ENCODE results near the gene GPT2.
"Not testable (repeated sequence)": the region's sequence is repeated elsewhere in the genome, so short reads cannot be mapped to it uniquely, and the experiment has no call there.

The GPT2 gene

DNA sequence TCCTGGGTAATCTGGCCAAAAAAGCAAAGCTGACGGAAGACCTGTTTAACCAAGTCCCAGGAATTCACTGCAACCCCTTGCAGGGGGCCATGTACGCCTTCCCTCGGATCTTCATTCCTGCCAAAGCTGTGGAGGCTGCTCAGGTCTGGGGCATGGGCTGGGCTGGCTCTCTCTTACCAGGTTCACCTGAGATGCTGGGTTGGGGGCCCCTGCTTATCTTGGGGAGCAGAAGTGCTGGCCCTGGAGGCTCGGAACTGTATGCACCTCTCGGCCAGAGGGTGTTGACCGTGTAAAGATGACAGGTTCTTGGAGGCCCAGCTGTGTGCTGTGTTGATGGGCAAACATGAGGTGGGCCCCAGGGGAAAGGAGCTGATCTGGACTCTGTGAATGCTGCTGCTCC is 40.2 kb downstream of the GPT2 start:
- no peak for DNase-seq

DNA sequence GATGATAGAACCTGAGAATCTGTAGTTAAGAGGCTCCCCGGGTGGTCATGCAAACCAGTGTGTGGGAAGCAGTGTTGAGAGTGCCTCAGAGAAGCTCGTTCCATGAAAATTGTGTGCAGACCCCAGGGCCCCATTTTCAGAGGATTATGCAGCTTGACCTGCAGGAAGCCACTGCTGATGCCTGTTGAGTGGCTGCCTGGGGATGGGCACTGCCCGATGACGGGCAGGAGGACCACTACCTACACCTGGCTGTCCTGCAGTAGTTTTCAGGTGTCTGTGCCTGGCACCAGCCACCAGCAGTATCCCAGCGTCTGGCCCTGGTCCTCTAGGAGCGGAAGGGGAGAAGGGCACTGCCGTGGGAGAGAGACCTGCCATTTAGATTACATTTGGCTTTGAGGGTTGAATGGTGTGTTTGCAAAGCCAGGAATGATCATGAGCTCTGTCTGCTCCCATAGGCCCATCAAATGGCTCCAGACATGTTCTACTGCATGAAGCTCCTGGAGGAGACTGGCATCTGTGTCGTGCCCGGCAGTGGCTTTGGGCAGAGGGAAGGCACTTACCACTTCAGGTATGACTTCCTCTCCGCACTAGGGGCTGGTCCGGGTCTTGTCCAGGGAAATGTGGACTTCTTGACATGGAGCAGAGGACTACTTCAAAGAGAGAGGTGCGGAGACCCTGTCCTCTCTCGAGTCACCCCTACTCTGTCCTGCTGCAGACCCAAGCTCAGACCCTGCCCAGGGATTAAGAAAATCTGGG is 42.5 kb downstream of the GPT2 start:
- no peak for DNase-seq

DNA sequence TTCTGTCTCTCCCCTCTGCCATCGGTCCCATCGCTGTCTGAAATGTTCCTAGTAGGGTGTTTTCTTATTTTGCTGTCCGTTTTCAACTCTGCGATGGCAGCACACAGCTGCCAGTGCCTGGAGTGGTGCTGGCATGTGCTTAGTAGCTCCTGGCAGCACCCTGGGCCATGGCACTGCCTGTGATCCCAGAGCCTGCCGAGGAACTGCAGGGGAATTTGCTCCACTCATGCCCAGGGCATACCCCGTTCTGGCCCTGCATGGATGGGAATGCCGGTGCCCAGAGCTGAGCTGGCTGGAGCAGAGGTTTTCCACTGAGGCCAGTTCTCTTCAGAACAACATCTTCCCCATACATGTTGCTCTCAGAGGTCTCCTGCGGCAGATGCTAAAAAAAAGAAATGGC is 43.1 kb downstream of the GPT2 start:
- no peak for DNase-seq

DNA sequence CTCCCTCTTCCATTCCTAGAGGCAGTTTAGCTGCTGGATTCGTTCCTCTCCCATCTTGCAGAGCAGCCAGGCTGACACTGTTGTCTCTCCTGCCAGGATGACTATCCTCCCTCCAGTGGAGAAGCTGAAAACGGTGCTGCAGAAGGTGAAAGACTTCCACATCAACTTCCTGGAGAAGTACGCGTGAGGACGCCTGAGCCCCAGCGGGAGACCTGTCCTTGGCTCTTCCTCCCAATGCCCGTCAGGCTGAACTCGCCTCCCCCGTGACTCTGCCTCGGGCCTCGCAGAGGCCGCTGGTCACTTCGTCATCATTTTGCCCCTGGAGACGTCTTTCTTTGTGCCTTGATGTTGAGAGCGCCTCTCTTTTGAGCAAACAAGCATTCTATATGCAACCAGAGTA is 44.6 kb downstream of the GPT2 start:
- no peak for DNase-seq

DNA sequence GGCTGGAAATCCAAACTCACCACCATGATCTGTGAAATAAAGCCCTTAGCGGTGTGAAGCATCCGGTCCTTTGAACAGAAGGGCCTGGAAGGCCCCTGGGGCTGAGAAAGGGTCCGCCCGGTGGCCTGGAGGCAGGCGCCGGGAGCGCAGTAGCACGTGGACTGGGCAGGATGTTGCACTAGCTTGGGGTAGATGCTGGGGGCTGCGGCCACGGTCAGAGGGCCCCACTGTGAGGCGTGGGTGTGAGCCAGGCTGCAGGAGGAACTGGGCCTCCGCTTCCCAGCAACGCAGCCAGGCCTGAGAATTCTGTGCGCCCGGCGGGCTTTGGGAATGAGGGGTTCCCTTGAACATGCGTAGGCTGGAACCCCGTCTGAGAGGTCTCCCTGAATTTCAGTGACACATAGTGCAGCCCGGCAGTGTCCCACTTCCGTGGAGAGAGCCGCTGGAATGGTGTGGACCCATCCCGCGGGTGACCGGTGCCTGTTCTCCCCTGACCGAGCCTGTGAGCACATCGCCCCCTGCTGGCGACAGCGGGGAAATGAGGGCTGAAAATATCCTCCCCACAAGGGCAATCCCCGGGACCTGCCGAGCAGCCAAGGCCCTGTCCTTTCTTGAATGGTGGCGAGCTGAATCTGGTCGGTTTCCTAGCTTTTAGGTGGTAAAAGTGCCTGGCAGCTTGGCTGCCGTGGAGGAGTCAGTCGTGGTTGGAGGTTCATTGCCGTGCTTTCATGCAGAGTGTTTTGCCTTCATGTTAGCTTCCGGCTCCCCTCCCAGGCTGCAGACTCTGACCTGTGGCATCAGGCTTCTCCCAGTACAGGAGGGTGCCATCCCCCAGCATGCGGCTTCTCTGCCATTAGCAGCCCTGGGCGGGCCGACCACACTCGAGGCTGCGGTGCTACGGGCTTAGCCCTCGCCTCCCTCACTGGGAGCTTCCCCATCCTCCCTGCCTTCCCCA is 45.5 kb downstream of the GPT2 start:
- DNase-seq, result peak; percentile 63

DNA sequence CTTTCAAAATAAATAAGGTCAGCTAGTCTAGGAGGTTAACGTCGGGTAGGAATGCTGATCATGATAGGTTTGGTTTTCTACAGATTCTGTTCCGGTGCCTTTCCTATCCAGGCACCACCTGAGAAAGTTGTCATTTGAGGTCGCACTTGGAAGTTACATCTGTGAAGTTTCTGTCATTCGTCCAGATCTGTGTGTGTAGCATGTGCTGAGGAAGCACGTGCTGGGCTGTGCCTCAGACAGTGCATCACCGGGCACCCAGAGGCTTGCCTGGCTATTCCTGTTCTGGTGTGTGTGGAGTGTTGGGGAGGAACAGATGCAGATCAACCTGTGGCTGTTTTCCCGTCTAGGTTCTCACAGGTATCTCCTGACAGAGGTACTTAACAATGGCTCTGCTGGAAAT is 46.7 kb downstream of the GPT2 start:
- DNase-seq, result no peak

DNA sequence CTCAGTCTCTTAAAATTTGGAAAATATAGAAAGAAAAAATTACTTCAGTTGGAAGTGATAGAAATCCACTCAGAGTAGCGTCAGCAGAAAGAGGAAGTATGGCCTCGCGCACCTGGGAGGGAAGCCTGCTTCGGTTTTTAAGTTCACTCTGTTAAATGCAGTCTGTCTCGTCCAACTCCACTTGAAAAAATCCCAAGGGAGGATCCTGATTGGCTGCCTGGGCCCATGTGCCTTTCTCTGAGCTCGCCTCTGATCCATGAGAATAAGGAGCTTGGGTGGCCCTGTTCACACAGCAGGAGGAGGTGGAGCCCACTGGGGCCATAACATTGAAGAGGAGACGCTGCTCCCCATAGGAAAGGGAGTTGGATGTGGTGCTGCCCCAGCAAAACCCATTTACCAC is 48.6 kb downstream of the GPT2 start:
- DNase-seq, result no peak

DNA sequence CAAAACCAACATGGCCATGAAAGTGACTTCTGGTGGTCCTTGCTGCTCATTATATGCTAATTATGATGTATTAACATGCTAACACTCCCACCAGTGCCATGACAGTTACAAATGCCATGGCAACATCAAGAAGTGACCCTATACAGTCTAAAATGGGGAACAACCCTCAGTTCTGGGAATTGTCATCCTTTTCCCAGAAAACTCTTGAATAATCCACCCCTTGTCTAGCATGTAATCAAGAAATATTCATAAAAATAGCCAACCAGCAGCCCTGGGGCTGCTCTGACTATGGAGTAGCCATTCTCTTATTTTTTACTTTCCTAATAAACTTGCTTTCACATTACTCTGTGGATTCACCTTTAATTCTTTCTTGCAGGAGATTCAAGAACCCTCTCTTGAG is 53.4 kb downstream of the GPT2 start:
- DNase-seq, result no peak

DNA sequence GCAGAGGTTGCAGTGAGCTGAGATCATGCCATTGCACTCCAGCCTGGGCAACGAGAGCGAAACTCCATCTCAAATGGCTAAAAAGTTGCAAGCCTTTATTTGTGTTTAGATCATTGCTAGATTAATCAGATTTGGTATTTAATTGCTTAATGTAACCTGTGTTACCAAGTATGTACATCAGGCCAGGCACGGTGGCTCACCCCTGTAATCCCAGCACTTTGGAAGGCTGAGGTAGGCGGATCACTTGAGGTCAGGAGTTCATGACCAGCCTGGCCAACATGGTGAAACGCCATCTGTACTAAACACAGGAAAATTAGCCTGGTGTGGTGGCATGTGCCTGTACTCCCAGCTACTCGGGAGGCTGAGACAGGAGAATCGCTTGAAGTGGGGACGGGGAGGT is 60.6 kb downstream of the GPT2 start:
- not testable (repeated sequence) for DNase-seq

DNA sequence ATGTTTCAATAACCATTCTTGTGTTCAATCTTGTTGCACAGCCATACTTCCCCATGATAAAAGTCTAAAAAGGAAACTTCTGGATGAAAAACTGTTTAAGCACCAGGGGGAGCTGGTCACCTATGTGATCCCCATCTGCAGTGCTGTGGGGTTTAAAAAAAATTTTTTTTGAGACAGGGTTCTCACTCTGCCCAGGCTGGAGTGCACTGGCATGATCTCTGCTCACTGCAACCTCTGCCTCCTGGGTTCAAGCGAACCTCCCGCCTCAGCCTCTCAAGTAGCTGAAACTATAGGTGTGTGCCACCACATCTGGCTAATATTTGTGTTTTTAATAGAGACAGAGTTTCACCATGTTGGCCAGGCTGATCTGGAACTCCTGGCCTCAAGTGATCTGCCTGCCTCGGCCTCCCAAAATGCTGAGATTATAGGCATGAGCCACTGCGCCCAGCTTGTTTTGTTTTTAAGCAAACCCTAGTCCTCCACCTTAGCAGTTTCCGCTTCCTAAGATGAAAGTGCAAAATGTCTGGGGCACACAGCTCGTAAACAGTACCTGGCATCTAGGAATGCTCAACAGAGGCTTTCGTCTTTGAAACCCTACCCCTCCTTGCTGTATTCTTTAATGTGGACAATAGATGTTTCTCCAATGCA is 63.9 kb downstream of the GPT2 start:
- DNase-seq, result peak; percentile 63

DNA sequence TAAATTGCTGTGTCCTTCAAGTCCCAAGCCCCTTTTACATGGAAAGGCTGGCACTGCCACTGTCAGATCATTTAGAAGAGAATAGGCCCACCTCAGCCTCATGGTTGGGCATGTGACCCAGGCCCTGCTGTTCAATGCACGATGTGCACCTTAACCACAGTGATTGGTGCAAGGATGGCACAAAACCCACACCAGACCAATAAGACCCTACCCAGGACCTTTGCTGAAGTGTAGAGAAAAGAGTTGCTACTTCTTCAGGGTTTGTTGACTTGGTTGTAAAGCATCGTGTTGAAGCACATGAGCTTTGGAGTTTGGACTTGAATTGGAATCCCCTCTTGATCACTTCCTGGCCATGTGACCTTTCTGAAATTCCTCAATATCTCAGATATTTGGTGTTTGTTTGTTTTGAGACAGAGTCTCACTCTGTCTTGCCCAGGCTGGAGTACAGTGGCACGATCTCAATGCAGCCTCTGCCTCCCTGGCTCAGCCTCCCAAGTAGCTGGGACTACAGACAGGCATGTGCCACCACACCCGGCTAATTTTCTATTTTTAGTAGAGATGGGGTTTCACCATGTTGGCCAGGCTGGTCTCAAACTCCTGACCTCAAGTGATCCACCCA is 64.5 kb downstream of the GPT2 start:
- no peak for DNase-seq

DNA sequence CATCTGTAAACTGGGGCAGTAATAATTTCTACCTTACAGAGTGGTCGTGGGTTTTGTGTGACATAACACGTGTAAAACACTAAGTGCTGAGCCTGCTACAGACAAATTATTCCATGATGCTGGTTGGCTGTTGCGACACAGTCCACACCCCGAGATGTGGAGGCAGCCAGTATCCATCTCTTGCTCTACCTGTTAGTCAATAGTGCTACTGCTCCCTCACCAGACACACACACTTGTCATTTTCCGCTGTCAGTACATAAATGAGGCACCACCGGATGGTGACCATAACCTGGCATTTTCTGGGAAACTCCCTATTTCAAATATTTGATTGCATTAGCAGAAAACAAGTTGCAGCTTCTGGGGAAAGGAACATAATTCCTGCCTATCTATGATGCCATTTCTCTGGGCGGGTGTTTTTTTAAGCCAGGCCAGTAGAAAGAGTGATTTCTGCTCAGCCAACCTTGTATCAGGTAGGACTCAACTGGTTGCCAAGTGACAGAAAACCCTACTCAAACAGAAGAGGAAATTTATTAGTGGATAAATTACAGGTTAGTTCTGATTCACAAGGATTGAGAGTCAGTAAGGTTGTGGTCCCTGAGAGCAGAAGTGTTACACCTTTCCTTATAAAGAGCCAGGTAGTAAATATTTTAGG is 65.2 kb downstream of the GPT2 start:
- peak; percentile 39 for DNase-seq

DNA sequence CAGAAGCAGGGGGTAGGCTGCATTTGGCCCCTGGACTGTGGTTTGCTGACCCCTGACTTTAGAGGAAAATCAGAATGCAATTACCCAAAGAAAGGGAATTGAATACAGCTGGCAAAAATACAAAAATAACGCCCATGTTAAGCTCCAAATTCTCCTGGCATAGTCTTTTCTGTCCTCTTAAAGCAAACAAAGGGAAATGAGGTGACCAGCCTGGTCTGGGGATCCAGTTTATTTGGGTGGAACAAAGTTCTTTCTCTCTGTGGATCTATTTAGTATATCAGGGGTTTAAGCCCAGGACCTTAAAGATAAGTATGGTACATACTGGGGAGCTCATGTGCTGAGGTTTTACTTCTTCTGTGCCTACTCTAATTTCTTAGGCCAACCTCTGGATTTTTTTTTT is 65.8 kb downstream of the GPT2 start:
- DNase-seq, result no peak

DNA sequence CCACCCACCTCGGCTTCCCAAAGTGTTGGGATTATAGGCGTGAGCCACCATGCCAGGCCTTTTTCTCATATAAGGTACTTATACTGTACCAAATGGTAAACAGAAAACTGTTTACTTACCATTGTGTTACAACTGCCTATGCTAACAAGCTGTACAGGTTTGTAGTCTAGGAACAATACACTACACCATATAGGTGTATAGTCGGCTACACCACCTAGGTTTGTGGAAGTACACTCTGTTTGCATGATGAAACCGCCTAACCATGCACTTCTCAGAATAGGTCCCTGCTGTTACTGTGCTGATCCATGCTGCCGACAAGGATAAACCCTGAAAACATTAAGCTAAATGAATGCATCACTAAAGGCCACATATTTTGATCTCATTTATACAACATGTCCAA is 70.4 kb downstream of the GPT2 start:
- DNase-seq, result no peak

DNA sequence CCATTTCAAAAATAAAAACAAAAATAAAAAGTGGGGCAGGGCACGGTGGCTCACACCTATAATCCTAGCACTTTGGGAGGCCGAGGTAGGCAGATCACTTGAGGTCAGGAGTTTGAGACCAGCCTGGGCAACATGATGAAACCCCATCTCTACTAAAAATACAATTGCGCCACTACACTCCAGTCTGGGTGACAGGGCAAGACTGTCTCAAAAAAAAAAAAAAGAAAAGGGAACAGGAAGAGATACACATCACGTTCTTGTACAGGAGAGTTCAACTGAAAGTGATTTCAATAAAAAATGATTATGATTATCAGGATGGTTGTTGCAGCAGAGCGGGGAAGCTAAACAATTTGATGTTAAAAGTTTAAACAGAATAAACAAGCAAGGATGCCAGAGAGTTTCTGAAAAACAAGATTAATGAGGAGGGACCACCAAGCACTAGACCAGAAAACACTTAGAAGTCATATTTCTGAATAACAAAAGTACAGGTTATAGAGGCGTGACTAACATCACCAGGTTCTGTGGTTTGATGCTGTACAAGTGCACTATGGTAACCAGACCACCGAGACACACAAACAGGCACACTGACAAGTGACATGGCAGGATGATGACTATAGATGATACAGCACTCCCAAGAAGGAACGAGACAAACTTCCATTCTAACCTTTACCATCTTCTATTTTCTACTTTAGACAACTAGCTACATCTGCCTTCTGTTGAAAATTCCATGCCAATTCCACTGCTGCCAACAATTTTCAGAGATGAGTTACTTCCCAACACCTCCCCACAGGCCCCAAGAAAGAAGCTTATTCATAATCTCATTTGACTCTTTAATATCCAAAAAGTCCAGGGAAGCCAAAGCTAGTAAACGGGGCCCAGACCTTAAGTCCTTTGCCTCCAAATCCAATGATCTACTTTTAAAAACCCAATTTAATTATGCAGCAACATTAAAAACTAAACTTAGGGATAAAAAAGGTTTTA is 77.5 kb downstream of the GPT2 start:
- peak; percentile 48 for DNase-seq

DNA sequence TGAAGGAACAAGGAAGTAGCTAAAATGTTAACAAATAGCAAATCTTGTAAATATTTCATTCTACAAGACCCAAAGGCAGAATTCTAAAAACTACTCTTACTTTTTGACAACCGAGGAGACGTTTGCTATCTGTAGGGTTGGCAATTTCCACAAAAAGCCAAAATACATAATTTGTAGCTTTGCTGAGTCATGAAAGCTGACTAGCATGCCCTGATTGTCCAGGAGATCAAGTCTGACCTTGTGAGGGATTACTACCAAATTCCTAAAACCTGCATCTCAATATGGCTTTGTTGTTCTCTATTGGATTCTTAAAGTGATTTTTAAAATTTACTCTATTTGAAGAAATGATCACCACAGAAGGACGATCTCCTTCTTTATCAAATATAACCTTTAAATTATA is 78.5 kb downstream of the GPT2 start:
- DNase-seq, result no peak

DNA sequence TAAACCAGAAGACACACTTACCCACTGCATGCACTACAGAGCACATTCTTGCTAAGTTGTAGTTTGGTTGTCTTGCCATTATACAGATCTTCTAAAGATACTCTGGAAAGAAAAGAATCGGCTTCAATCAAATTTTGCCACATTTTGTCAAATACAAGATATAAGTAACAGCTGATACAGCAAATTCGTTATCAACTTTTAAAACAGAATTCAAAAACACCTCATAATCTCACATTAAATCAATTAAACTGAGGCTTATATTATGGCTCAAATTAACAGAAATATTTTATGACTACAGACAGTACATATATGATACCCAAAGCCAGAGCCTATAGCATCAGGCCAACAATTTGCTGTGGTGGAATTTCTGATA is 83.9 kb downstream of the GPT2 start:
- DNase-seq, result no peak

DNA sequence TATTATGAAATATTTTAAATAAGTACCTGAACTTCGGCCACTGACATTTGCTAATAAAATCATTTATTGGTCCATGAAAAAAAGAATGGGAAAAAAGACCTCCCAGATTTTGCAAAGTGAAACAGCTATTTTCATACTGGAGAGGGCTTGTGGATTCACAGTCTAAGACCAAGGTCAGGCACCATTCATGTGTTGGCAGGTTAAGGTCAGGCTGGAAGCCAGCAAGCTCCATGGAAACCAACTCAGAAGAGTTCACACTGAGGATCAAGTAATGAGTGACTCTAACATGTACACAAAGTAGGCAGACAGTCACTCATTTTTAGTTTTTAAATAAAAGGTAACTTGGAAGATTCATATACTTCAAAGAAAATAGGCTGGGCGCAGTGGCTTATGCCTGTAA is 85.9 kb downstream of the GPT2 start:
- no peak for DNase-seq

DNA sequence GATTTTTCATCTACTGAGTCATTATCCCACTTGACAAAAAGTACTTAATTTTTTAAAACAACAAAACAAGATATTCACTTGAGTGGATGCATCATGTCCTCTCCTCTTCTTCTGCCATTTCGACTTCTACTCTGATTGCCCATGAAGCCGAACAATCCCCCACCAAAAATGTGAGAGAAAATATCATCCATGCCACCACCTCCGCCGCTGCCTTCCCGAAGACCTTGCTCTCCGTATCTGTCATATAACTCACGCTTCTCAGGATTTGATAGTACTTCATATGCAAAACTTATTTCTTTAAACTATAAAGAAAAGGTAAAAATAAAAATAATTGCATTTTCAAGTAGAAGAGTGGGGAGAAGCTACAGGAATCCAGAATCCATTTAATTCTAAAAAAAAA is 87.1 kb downstream of the GPT2 start:
- no peak for DNase-seq

DNA sequence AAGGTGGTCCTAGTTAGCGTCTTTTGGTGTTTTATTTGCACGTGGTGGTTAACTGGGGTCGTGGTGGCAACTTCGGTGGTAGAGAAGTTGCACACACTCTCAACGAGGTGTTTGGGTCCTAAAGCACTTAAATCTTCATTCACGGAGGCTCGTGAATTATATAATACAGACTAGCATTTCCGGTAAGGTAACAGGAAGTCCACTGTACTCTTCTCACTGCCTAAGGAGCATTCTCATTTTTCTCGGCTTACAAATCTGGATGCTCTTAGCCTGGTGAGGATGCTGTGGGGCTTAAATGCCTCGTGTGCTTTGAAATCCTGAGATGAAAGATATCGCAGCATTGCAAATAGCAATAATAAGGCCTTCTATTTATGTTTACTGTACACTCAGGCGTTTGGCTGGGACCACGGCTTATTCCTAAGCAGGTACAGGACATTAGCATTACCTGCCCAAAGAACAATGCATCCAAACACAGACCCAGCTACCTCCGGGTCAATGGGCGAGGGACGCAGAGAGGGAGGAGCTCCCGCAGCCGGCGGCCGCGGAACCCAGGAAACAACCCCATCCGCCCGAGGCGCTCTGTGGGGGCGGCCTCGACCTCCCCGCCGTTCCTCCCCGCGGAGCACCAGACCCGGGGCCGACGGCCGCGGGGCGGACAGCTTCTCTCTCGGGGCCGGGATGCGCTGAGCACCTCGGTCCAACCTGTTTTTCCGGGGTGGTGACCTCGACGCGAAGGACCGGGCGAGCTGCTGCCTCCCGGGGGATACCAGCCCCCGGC is 88.5 kb downstream of the GPT2 start:
- peak; percentile 59 for DNase-seq

All from CD4-positive, alpha-beta T cell treated with Interleukin-12 subunit alpha and Interleukin-12 subunit beta, for 1 hour (primary cell).